OCI-LY7 (cell line): ENCODE data around the gene ABCC1. TPM values are rescaled to one million over a fixed set of nuclear protein-coding genes. Genes with fewer than 3 reads are reported as not detected.

ENCODE experiments used
- BruUV-seq: library from RNA; stranded (reverse); fragments of 400-500 nt; replicated peaks from 2 replicates; lab custom pipeline; 2021; lab: Mats Ljungman, UMichigan
- CTCF ChIA-PET: fragments of 300-600 bp; sonication (Branson Sonifier 250); formaldehyde crosslinking; loops from one replicate; lab custom pipeline; 2022; ENCODE audit warnings: antibody characterized with exemption; ENCODE audit not compliant: unreplicated experiment; lab: Charles Lee
- POLR2A ChIA-PET: fragments of 300-600 bp; sonication (Branson Sonifier 250); formaldehyde crosslinking; loops from one replicate; lab custom pipeline; 2022; ENCODE audit warnings: antibody characterized with exemption; lab: Charles Lee
- DNase-seq: peaks from one replicate; pipeline ENCODE4 v3.0.0-alpha.2; 2015; ENCODE audit warnings: low spot score
- H2AFZ ChIP-seq: fragments of 200-600 bp; sonication (generic), shearing (Covaris generic); 2 replicates; pipeline ENCODE4 v1.6.1; 2014; ENCODE audit warnings: mild to moderate bottlenecking, antibody characterized with exemption, low read length, moderate library complexity
- H3K27ac ChIP-seq: fragments of 200-600 bp; sonication (generic); 2 replicates; pipeline ENCODE4 v1.5.1; 2014; ENCODE audit warnings: mixed run types, low read depth, mild to moderate bottlenecking, moderate library complexity, low read length, inconsistent platforms; ENCODE audit not compliant: poor library complexity, severe bottlenecking
- H3K36me3 ChIP-seq: fragments of 200-600 bp; sonication (generic); 2 replicates; pipeline ENCODE4 v1.6.1; 2014; ENCODE audit warnings: mild to moderate bottlenecking, antibody characterized with exemption, low read length, moderate library complexity, mixed read lengths; ENCODE audit not compliant: insufficient read depth
- H3K4me1 ChIP-seq: fragments of 200-600 bp; sonication (generic); 2 replicates; pipeline ENCODE4 v1.5.1; 2014; ENCODE audit warnings: mild to moderate bottlenecking, low read length; ENCODE audit not compliant: insufficient read depth, poor library complexity, severe bottlenecking
- H3K4me2 ChIP-seq: fragments of 200-600 bp; sonication (generic); 2 replicates; pipeline ENCODE4 v1.6.1; 2014; ENCODE audit warnings: mild to moderate bottlenecking, low read length
- H3K4me3 ChIP-seq: fragments of 200-600 bp; sonication (generic); 2 replicates; pipeline ENCODE4 v1.5.1; 2014; ENCODE audit warnings: mild to moderate bottlenecking, low read depth, low read length; ENCODE audit not compliant: poor library complexity, severe bottlenecking
- H3K79me2 ChIP-seq: fragments of 200-600 bp; sonication (generic); 2 replicates; pipeline ENCODE4 v1.6.1; 2016; ENCODE audit warnings: low read depth, mild to moderate bottlenecking, low read length, moderate library complexity, mixed read lengths; ENCODE audit not compliant: insufficient read depth
- H3K9me2 ChIP-seq: fragments of 200-600 bp; sonication (generic); 2 replicates; pipeline ENCODE4 v1.6.1; 2016; ENCODE audit warnings: mild to moderate bottlenecking, low read length, mixed read lengths; ENCODE audit not compliant: insufficient read depth
- H3K9me3 ChIP-seq: fragments of 200-600 bp; sonication (generic); 2 replicates; pipeline ENCODE4 v1.6.1; 2014; ENCODE audit warnings: mild to moderate bottlenecking, mixed run types, low read length, mixed read lengths
- H4K20me1 ChIP-seq: fragments of 200-600 bp; sonication (generic); 2 replicates; pipeline ENCODE4 v1.6.1; 2014; ENCODE audit warnings: mild to moderate bottlenecking, antibody characterized with exemption, low read length, moderate library complexity, mixed read lengths; ENCODE audit not compliant: insufficient read depth
- CTCF ChIP-seq: fragments of 200-600 bp; sonication (generic); conservative IDR thresholded peaks from 2 replicates; pipeline ENCODE4 v1.5.1; 2014; ENCODE audit warnings: mild to moderate bottlenecking, antibody characterized with exemption, low read length, moderate library complexity, mixed read lengths
- EZH2phosphoT487 ChIP-seq: fragments of 200-600 bp; sonication (generic); IDR thresholded peaks from 2 replicates; pipeline ENCODE4 v1.6.1; 2018; ENCODE audit warnings: low read depth, borderline replicate concordance, mild to moderate bottlenecking, mixed run types, antibody characterized with exemption, low read length, moderate library complexity, mixed read lengths
- intact Hi-C: fragments of 100-400 bp; cut with micrococcal nuclease; formaldehyde crosslinking; loops from one replicate; pipeline ENCODE4 v1.10.0; 2022; ENCODE audit not compliant: unreplicated experiment
- total RNA-seq, 2 experiments: library from RNA; depleted of rRNA in 1 of 2; stranded (reverse); fragments of >200 nt in 1 of 2; shearing (Covaris generic) in 1 of 2; gene quantifications; 2 replicates each; pipeline ENCODE4 v1.2.3, GENCODE V29; 2014 to 2022

Gene ABCC1
- total RNA-seq, 2 experiments from 2014 or later: 39.9 to 71.8 TPM

- no peaks in the 10 kb centered on the region for H4K20me1 ChIP-seq
- no peak overlapping the region for H2AFZ ChIP-seq
- intact Hi-C loops: no loop called here
- H3K36me3 ChIP-seq: peaks cover 76% of the 10 kb centered on the region
- DNase-seq: no peak
- no TSS peak for BruUV-seq
- H3K4me1 ChIP-seq: no peaks in the 10 kb centered on the region
- H3K4me2 ChIP-seq: no peak overlapping the region
- H3K27ac ChIP-seq: no peak overlapping the region
- peaks cover 47% of the 10 kb centered on the region for H3K9me3 ChIP-seq
- ChIA-PET POLR2A (interaction anchor here (0.7 kb wide), 1 partner anchor 18 kb away, joined by 5 read pairs; no protein-coding TSS in a partner anchor), CTCF (no interaction called here)
- H3K9me2 ChIP-seq: no peaks in the 10 kb centered on the region
- no peak overlapping the region for H3K4me3 ChIP-seq
- TF ChIP-seq EZH2phosphoT487 (no peak), CTCF (no peak)
- H3K79me2 ChIP-seq: peaks cover 84% of the 10 kb centered on the region
Measured at GRCh38 chr16:15967655-15968315, 18.4 kb downstream of the ABCC1 start.

GRCh38 chr16:15970202-15970601, 20.8 kb downstream of the ABCC1 start:
- ChIA-PET CTCF (no interaction called here), POLR2A (interaction anchor here (1.5 kb wide), 1 partner anchor 10 kb away, joined by 3 read pairs; no protein-coding TSS in a partner anchor)
- H3K27ac ChIP-seq: no peak overlapping the region
- no peak overlapping the region for H2AFZ ChIP-seq
- H3K4me1 ChIP-seq: no peaks in the 10 kb centered on the region
- no peaks in the 10 kb centered on the region for H3K9me2 ChIP-seq
- H3K4me3 ChIP-seq: no peak overlapping the region
- intact Hi-C loops: no loop called here
- peaks cover 79% of the 10 kb centered on the region for H3K36me3 ChIP-seq
- no peak for TF ChIP-seq CTCF
- TF ChIP-seq EZH2phosphoT487: no peak
- H4K20me1 ChIP-seq: no peaks in the 10 kb centered on the region
- peaks cover 48% of the 10 kb centered on the region for H3K9me3 ChIP-seq
- no peak overlapping the region for H3K4me2 ChIP-seq
- H3K79me2 ChIP-seq: peaks cover 84% of the 10 kb centered on the region
- no TSS peak for BruUV-seq
- DNase-seq: peak; percentile 43

- no TSS peak for BruUV-seq
- Histone ChIP-seq H3K4me2 (no peak overlapping the region), H3K79me2 (peaks cover 84% of the 10 kb centered on the region)
Measured at GRCh38 chr16:15970743-15971439, 21.5 kb downstream of the ABCC1 start.

More at GRCh38 chr16:15970743-15971439, 21.5 kb downstream of the ABCC1 start:
- no peak for TF ChIP-seq CTCF
- no peak for TF ChIP-seq EZH2phosphoT487
- CTCF ChIA-PET: no interaction called here
- Histone ChIP-seq H3K27ac (no peak overlapping the region), H3K36me3 (peaks cover 82% of the 10 kb centered on the region), H3K4me3 (no peak overlapping the region), H3K4me1 (no peaks in the 10 kb centered on the region), H3K9me3 (peaks cover 49% of the 10 kb centered on the region), H3K9me2 (no peaks in the 10 kb centered on the region), H4K20me1 (no peaks in the 10 kb centered on the region), H2AFZ (no peak overlapping the region)
- no peak for DNase-seq
- POLR2A ChIA-PET: no interaction called here
- intact Hi-C loops: no loop called here
